Endodermal cell (in vitro differentiated cells): ENCODE results near the gene MIB1. TPM values are rescaled to one million over a fixed set of nuclear protein-coding genes. Genes with fewer than 3 reads are reported as not detected.
A peak's percentile ranks its signal among the peaks of the same experiment; 100 is the strongest.

Source experiments
- DNase-seq: peaks from one replicate; pipeline ENCODE4 v3.0.0-alpha.2; 2017
- H3K27ac ChIP-seq: 2 replicates; pipeline ENCODE4 v1.5.1; 2013; ENCODE audit warnings: mild to moderate bottlenecking, low read depth, low read length, moderate library complexity
- H3K27me3 ChIP-seq: 2 replicates; pipeline ENCODE4 v1.6.1; 2013; ENCODE audit warnings: mild to moderate bottlenecking, low read length, moderate library complexity; ENCODE audit not compliant: insufficient read depth, control insufficient read depth, poor library complexity, severe bottlenecking
- H3K36me3 ChIP-seq: 2 replicates; pipeline ENCODE4 v1.7.0; 2013; ENCODE audit warnings: mild to moderate bottlenecking, low read length, moderate library complexity; ENCODE audit not compliant: control insufficient read depth, insufficient read depth
- H3K4me1 ChIP-seq: one replicate; pipeline ENCODE4 v1.7.0; 2013; ENCODE audit warnings: low read length; ENCODE audit not compliant: control insufficient read depth, insufficient read depth
- H3K4me3 ChIP-seq: 2 replicates; pipeline ENCODE4 v1.5.1; 2013; ENCODE audit warnings: mild to moderate bottlenecking, low read length, moderate library complexity
- H3K9ac ChIP-seq: 2 replicates; pipeline ENCODE4 v1.6.1; 2013; ENCODE audit warnings: mild to moderate bottlenecking, low read length, moderate library complexity; ENCODE audit not compliant: poor library complexity, severe bottlenecking; ENCODE audit errors: extremely low read depth
- H3K9me3 ChIP-seq: 2 replicates; pipeline ENCODE4 v1.6.1; 2013; ENCODE audit warnings: mild to moderate bottlenecking, low read length, moderate library complexity; ENCODE audit not compliant: control insufficient read depth
- H3K27ac Mint-ChIP-seq: 2 replicates; pipeline ENCODE4 v1.8.0; 2020; ENCODE audit warnings: mixed read lengths
- H3K27me3 Mint-ChIP-seq: 2 replicates; pipeline ENCODE4 v1.8.0; 2021; ENCODE audit warnings: mild to moderate bottlenecking, mixed read lengths; ENCODE audit not compliant: insufficient read depth
- H3K36me3 Mint-ChIP-seq: 2 replicates; pipeline ENCODE4 v1.8.0; 2020; ENCODE audit warnings: low read depth, mixed read lengths
- H3K4me1 Mint-ChIP-seq: 2 replicates; pipeline ENCODE4 v1.8.0; 2020; ENCODE audit warnings: mixed read lengths
- H3K4me3 Mint-ChIP-seq: 2 replicates; pipeline ENCODE4 v1.8.0; 2020; ENCODE audit warnings: mild to moderate bottlenecking, moderate library complexity, mixed read lengths
- H3K9me3 Mint-ChIP-seq: 2 replicates; pipeline ENCODE4 v1.8.0; 2020; ENCODE audit warnings: mild to moderate bottlenecking, mixed read lengths
- WGBS, 2 experiments: methylation state at CpG; one replicate each; pipeline versions ENCODE4 v1.1.5 to v1.1.7; 2013; ENCODE audit warnings: missing lambda C conversion rate in 2 of 2, mixed read lengths in 1 of 2; ENCODE audit not compliant: insufficient coverage in 1 of 2, insufficient read length in 1 of 2; 5-methylcytosine and 5-hydroxymethylcytosine counted together
- total RNA-seq, 2 donors: library from RNA; stranded (reverse); fragmentation: NEBNext Ultra II Directional in 1 of 2; extraction: Animal tissue kit (Norgen Biotek cat#: 25700) in 1 of 2; gene quantifications; 2 replicates in 1 of 2; 3 replicates in 1 of 2; pipeline ENCODE4 v1.2.1, GENCODE V29; 2021
- TF ChIP-seq, protein P1 (sequence below): fragments of 200-600 bp; sonication (generic); conservative IDR thresholded peaks from 2 replicates; pipeline ENCODE4 v1.5.0; 2021; ENCODE audit warnings: antibody characterized with exemption, mild to moderate bottlenecking

The MIB1 gene
- total RNA-seq, 2 donors from 2014 or later: 66.4 to 75.0 TPM

DNA sequence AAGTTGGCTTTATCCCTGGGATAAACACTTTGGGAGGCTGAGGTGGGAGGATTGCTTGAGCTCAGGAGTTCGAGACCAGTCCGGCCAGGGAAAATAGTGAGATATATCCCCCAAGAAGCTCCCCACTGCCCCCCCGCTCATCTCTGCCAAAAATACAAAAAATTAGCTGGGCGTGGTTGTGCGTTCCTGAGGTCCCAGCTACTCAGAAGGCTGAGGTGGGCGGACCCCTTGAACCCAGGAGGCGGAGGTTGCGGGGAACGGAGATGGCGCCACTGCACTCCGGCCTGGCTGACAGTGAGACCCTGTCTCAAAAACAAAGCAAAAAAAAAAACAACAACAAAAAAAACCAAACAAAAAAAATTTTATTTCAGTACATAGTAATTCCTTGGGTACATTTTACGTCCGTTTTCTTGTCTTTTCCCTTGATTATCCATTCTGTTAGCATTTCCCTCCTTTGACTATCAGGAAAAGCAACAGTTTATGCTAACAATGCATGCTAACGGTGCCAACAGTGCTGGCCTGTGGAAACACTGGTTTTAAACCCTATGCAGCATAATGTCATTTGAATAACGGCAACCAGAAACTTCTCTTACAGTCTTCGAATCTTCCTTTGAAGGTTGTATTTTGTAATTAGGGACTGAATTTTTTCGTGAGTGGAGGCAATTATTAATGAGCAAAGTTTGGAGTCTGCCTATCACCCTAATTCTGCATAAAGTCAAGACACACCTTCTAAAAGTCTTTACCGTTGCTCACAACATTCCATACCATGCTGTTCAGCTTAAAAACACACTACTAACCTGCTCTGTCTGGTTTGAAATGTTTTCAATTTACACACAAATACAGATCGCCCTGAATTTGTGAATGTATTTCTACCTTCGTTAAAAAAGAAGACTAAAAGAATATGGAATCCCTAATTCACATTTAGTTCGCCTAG, 721 bp upstream of the MIB1 start:
- Mint-ChIP-seq H3K36me3 (peaks cover 10% of the 10 kb centered on the region), H3K4me3 (peak overlapping the region; percentile 83), H3K27ac (peak overlapping the region; percentile 84), H3K4me1 (peaks cover 15% of the 10 kb centered on the region), H3K9me3 (peaks cover 25% of the 10 kb centered on the region), H3K27me3 (peaks cover 3% of the 10 kb centered on the region)
- H3K9ac ChIP-seq: no peak overlapping the region
- H3K4me3 ChIP-seq: peak overlapping the region; percentile 99
- H3K27ac ChIP-seq: peak overlapping the region; percentile 59
- WGBS, 2 experiments: 67 to 74% methylated on average over 17 to 21 of the region's 21 CpGs
- peak; percentile 64 for DNase-seq
- H3K36me3 ChIP-seq: no peaks in the 10 kb centered on the region
- H3K9me3 ChIP-seq: no peaks in the 10 kb centered on the region
- TF ChIP-seq, protein P1, sequence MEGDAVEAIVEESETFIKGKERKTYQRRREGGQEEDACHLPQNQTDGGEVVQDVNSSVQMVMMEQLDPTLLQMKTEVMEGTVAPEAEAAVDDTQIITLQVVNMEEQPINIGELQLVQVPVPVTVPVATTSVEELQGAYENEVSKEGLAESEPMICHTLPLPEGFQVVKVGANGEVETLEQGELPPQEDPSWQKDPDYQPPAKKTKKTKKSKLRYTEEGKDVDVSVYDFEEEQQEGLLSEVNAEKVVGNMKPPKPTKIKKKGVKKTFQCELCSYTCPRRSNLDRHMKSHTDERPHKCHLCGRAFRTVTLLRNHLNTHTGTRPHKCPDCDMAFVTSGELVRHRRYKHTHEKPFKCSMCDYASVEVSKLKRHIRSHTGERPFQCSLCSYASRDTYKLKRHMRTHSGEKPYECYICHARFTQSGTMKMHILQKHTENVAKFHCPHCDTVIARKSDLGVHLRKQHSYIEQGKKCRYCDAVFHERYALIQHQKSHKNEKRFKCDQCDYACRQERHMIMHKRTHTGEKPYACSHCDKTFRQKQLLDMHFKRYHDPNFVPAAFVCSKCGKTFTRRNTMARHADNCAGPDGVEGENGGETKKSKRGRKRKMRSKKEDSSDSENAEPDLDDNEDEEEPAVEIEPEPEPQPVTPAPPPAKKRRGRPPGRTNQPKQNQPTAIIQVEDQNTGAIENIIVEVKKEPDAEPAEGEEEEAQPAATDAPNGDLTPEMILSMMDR: no peak
- H3K4me1 ChIP-seq: no peaks in the 10 kb centered on the region
- no peaks in the 10 kb centered on the region for H3K27me3 ChIP-seq

DNA sequence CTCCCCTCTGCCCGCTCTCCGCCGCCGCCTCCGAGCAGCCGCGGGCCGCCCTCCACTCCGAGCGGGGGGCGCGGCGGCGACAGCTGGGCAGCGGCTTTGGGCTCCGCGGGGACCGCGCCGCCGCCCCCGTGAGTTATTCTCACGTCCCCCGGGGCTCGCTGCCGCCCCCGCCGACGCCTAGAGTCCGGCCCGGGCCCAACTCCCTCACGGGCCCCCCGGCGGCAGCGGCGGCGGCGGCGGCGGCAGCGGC, 645 bp downstream of the MIB1 start:
- 0% methylated on average over 41 of the region's 41 CpGs; no CpG with 5 or more reads in 1 of the 2 experiments for WGBS, 2 experiments
- TF ChIP-seq, protein P1: no peak
- H3K36me3 Mint-ChIP-seq: peaks cover 7% of the 10 kb centered on the region
- H3K4me1 ChIP-seq: no peaks in the 10 kb centered on the region
- H3K27ac ChIP-seq: peak overlapping the region; percentile 99
- no peak overlapping the region for H3K27ac Mint-ChIP-seq
- peak overlapping the region; percentile 83 for H3K9ac ChIP-seq
- peaks cover 16% of the 10 kb centered on the region for H3K9me3 Mint-ChIP-seq
- peaks cover 17% of the 10 kb centered on the region for H3K4me1 Mint-ChIP-seq
- no peaks in the 10 kb centered on the region for H3K36me3 ChIP-seq
- H3K27me3 ChIP-seq: no peaks in the 10 kb centered on the region
- H3K27me3 Mint-ChIP-seq: peaks cover 3% of the 10 kb centered on the region
- no peak for DNase-seq
- H3K9me3 ChIP-seq: no peaks in the 10 kb centered on the region
- H3K4me3 Mint-ChIP-seq: peak overlapping the region; percentile 86
- peak overlapping the region; percentile 99 for H3K4me3 ChIP-seq

DNA sequence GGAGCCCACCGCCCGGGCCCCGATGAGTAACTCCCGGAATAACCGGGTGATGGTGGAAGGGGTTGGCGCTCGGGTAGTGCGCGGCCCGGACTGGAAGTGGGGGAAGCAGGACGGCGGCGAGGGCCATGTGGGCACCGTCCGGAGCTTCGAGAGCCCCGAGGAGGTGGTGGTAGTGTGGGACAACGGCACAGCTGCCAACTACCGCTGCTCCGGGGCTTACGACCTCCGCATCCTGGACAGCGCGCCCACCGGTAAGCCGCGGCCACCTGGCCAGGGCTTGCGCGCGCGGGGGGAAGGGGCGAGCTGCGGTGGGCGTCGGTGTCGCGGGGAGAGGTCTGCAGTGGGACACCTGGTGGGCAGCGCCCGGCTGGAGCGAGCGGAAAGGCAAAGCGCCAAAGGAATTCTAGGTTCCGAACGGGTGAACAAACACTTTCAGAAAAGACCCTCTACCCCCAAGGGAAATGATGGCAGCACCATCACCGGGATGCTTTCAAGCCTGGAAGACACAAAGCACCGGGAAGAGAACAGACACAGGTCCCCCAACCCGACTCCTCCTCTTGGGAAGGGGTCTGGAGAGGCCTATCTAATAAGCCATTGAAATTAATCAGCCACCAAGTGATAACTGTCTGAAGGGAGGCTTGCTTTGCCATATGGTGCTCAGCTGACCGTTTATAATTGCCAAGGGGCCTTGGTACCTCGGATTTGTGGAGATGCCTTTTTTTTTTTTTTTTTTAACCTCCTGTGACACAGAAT, 1.1 kb downstream of the MIB1 start:
- Mint-ChIP-seq H3K27me3 (peaks cover 3% of the 10 kb centered on the region), H3K36me3 (peaks cover 7% of the 10 kb centered on the region), H3K4me3 (peak overlapping the region; percentile 86), H3K9me3 (peaks cover 11% of the 10 kb centered on the region), H3K27ac (peak overlapping the region; percentile 94), H3K4me1 (peaks cover 22% of the 10 kb centered on the region)
- H3K9me3 ChIP-seq: no peaks in the 10 kb centered on the region
- no peaks in the 10 kb centered on the region for H3K27me3 ChIP-seq
- no peaks in the 10 kb centered on the region for H3K36me3 ChIP-seq
- H3K9ac ChIP-seq: peak overlapping the region; percentile 72
- peaks cover under 1% of the 10 kb centered on the region for H3K4me1 ChIP-seq
- 1 to 5% methylated on average over 13 to 49 of the region's 49 CpGs for WGBS, 2 experiments
- peak overlapping the region; percentile 99 for H3K27ac ChIP-seq
- TF ChIP-seq, protein P1: peak; percentile 14
- H3K4me3 ChIP-seq: peak overlapping the region; percentile 99
- peak; percentile 72 for DNase-seq
